NCI-H2196 (cell line): ENCODE results near the gene TSSK2.

Experiments
- DNase-seq: peaks from one replicate; lab custom pipeline; 2025; ENCODE audit not compliant: unreplicated experiment; lab: John Stamatoyannopoulos, UW

Gene TSSK2

GRCh38 chr22:19167106-19167869 is 36.2 kb downstream of the TSSK2 start:
- no peak for DNase-seq

- DNase-seq: no peak
Measured at GRCh38 chr22:19168088-19168890, 37.2 kb downstream of the TSSK2 start.

GRCh38 chr22:19169002-19169946 is 38.2 kb downstream of the TSSK2 start:
- DNase-seq: no peak

DNA sequence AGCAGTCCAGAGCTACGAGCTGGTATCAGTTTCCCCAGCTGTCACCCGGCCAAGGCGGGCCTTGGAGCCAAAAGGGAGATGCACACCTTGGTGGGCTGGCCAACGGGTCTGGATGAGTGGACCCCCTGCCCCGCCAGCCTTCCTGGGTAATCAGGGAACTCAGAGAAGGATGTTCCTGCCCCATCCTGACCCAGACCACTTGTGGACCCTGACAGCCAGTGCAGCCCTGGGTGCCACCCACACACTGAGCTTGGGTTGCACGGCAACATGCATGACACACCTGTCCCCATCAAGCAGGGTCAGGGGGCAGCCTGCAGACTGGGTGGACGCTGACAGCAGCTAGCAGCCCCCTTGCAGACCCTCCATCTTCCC is 38.8 kb downstream of the TSSK2 start:
- no peak for DNase-seq

- no peak for DNase-seq
Measured at GRCh38 chr22:19172213-19173046, 41.3 kb downstream of the TSSK2 start.

DNA sequence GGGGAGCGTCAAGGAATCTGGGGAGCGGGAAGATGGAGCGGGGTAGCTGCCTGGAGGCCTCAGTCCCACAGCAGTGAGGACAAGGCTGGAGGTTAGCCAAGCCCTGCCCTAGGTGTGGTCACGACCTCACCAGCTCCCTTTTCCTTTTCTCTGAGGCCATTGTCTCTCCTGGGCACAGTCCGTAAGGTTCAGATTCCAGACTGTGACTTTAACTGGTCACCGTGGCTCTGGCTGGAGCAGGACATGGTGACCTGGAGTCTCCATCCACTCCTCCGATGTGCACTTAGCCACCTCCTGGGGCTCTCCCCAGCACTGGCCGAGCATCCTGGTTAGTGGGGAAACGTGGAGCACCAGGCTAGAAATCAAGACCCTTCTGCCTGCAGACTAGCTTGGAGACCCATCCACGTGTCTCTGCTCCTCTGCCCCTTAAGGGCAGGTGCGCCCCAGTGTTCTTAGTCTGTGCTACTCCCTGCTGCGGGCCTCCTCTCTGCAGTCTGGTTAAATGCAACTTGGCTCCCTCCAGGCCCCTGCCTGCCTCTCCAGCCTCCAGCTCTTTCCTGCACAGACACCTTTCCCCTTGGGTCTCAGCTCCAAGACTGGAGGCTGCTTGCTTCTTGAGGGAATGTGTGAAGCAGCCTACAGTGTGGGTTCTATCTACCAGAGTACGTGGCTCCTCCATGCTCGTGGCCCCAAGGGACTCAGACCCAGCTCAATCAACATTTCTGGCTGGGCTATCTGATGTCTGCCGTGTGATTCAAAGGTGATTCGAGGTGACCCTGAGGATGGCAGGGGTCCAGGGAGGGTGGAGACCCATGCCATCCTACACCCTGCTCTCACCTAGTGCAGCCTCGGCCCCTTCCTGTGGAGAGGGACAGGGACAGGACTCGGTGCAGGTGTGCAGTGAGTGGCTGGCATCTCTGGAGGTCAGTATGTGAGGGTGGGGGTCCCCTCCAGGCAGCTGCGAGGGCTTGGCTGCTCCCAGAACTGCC is 42.2 kb downstream of the TSSK2 start:
- peak; percentile 27 for DNase-seq

GRCh38 chr22:19174106-19175025 is 43.3 kb downstream of the TSSK2 start:
- no peak for DNase-seq

DNA sequence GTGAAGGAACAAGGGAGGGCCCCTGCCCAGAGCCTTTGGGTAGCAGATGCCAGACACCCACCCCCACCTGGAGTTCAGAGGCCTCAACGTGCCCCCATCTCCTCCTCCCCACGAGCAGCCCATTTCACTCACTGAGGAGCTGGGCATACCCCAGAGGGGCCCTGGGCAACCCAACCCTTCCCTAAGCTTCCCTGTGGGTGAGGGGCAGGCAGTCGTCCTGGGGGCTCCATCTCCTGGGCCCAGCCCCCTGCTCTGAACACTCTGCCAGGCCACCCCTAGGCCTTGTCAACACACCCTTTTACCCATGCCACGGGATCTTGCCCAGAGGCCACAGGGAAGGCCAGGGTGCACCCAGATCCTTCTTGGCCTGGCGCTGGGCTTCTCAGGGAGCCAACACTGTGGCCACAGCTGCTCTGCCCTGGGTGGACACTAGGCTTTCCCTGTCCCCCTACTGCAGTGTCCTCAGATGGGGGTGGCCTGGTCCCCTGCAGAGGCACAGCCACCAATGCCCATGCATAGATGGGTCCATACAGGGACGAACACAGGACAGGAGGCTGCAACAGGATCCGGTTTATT is 44.0 kb downstream of the TSSK2 start:
- no peak for DNase-seq

DNA sequence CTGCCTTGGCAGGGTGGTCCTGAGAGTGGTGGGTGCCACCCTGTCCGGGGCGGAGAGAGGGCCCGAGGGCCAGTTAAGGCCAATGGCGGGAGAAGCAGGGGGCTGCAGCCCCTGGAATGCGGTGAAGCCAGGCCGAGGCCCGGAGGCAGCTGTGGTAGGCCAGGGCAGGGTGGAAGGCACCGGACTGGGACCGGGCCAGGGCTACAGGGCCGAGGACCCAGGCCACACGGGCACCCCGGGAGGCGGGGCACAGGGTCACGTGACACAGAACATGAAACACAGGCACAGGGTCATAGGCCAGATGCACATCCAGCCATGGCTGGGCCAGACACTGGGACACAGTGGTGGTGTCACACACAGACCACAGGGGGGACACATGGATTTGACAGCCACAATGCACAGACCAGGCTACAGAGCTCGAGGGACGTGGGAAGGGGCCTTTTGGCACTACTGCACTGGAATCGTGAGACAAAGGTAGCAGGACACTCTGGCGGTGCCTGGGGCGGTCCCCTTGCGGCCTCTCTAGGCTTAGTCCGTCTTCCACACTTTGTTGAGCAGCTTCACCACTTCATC is 44.6 kb downstream of the TSSK2 start:
- DNase-seq: no peak

DNA sequence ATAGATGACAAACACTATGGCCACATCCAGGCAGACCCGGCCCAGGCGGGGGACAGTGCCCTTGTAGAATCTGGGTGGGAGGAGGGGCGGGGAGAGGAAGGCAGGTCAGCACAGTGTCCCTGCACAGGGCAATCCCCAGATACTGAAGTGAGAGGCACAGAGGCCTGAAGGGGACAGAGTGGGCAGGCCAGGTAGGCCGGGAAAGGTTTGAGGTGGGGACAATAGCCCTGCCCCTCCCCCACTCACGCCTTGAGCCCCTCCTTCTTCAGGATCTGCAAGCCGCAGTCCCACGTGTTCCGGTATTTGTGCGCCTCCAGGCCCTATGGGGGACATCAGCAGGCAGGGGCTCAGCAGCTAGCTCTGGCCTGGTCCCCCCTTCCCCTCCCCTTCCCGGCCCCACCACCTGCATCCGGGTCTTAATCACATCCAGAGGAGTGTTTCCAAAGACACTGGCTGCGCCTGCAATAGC is 45.1 kb downstream of the TSSK2 start:
- DNase-seq: no peak

GRCh38 chr22:19176732-19177131 is 45.6 kb downstream of the TSSK2 start:
- DNase-seq: no peak

GRCh38 chr22:19177164-19178064 is 46.3 kb downstream of the TSSK2 start:
- DNase-seq: no peak

DNA sequence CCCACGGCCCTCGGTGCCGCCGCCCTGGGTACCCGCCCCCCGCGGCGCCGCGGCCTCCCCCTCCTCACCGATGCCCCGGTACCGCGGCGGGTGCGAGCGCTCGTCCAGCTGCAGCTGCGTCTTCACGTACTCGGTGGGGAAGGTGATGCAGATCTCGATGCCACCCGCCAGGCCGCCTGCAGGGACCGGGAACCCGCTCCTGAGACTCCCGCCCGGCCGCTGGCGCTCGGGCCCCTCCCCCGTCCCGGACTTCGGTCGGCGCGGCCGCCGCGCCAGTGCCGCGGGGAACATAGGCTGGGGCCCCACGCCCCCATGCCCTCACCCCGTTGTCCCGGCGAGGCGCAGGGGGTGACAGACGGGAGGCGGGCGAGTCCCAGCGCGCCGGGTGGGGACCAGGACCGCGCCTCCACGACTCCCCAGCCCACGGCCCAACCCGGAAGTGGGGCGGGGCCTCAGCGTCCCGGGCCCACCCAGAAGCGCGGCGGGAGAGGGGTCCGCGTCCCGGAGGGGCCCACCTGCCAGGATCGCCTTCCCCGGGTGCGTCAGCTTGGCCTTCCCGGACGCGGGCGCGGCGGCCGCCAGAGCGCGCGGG is 47.1 kb downstream of the TSSK2 start:
- peak; percentile 61 for DNase-seq

- peak; percentile 94 for DNase-seq
Measured at GRCh38 chr22:19178657-19179496, 47.8 kb downstream of the TSSK2 start, which contains the start of gene SLC25A1. TSS of gene SLC25A1 (minus strand) at chr22:19178736. CDS start at chr22:19178673, 63 bp downstream.

DNA sequence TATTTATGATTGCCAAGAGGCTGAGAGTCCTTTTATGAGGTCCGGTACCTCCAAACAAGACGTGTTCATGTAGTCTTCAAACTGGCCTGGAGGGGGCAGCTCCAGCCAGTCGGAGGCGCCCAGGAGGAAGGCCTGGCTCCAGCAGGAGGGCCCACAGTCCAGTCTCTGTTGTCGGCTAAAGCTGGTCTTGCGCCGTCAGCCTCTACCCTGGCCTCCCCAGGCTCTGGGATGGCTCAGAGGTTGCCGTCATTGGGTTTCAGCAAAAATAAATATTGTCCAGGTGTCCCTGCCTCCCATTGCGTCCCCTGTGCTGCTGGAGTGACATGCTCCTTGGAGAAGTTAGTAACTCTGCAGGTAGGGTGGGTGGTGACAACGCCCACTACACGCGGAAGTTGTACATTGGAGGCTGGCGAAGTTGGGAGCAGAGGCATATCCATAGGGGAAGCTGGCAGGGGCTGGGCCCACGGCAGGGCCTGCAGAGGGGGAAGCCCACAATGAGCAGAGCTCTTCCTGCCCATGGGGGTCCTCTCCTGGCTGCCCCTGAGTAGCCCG is 48.5 kb downstream of the TSSK2 start:
- DNase-seq: peak; percentile 76
